ENCODE measurements around the gene PRKD2. TPM values are rescaled to one million over a fixed set of nuclear protein-coding genes. Genes with fewer than 3 reads are reported as not detected.
A peak's percentile ranks its signal among the peaks of the same experiment; 100 is the strongest.

PRKD2 gene
- total RNA-seq, 2 donors from 2014 or later = 18.9 to 58.3 TPM

DNA sequence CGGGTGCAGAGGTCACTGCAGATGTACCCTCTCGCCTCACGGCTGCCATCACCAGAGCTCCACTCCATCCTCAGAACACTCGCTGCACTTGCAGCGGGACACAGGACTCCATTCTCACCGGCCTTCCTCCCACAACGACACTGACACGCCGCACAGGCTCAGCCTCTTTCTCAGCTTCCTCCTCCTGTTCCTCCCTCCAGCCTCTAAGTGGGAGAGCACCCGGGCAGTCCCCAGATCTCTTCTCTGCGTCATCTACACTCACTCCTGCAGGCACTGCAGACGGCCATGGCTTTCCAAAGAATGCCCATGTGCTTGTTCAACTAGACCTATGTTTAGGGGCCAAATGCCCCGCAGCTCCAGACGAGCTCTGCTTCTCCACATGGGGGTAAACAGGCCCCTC lies 14.7 kb upstream of the PRKD2 start:
- 71 to 90% methylated on average over 14 of the region's 14 CpGs for WGBS, 2 donors
- ATAC-seq = no peak

GRCh38 chr19:46731007-46731501 lies 14.1 kb upstream of the PRKD2 start:
- Histone ChIP-seq H3K4me3 (no peak overlapping the region), H3K4me1 (no peaks in the 10 kb centered on the region), H3K9me3 (no peaks in the 10 kb centered on the region), H3K27me3 (no peaks in the 10 kb centered on the region), H3K36me3 (replicated peaks in 1 of 2; ENCODE audit: insufficient read depth in 1 of 2, low read depth in 2 of 2) (peaks cover 0 to 28% of the 10 kb centered on the region in 2 donors), H3K27ac (peak overlapping the region in 1 of 4 donors; percentile 12)
- ATAC-seq = no peak
- intact Hi-C loops (cut with DNase I) = no loop called here
- WGBS, 2 donors = 65 to 93% methylated on average over 3 to 7 of the region's 14 CpGs
- DNase-seq = peak in 1 of 4 donors; percentile 65
- peak in 1 of 3 donors; percentile 14 for TF ChIP-seq POLR2A (IDR thresholded peaks at IDR 0.05)
- TF ChIP-seq, protein P1, sequence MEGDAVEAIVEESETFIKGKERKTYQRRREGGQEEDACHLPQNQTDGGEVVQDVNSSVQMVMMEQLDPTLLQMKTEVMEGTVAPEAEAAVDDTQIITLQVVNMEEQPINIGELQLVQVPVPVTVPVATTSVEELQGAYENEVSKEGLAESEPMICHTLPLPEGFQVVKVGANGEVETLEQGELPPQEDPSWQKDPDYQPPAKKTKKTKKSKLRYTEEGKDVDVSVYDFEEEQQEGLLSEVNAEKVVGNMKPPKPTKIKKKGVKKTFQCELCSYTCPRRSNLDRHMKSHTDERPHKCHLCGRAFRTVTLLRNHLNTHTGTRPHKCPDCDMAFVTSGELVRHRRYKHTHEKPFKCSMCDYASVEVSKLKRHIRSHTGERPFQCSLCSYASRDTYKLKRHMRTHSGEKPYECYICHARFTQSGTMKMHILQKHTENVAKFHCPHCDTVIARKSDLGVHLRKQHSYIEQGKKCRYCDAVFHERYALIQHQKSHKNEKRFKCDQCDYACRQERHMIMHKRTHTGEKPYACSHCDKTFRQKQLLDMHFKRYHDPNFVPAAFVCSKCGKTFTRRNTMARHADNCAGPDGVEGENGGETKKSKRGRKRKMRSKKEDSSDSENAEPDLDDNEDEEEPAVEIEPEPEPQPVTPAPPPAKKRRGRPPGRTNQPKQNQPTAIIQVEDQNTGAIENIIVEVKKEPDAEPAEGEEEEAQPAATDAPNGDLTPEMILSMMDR (IDR thresholded peaks at IDR 0.05) = no peak

More for the DNA sequence above, 14.7 kb upstream of the PRKD2 start:
- intact Hi-C loops (cut with DNase I) = no loop called here
- Histone ChIP-seq H3K36me3 (replicated peaks in 1 of 2; ENCODE audit: insufficient read depth in 1 of 2, low read depth in 2 of 2) (peaks cover 0 to 28% of the 10 kb centered on the region in 2 donors), H3K27me3 (no peaks in the 10 kb centered on the region), H3K27ac (peak overlapping the region in 1 of 4 donors; percentile 12), H3K4me3 (no peak overlapping the region), H3K9me3 (no peaks in the 10 kb centered on the region), H3K4me1 (no peaks in the 10 kb centered on the region)
- no peak for TF ChIP-seq POLR2A (IDR thresholded peaks at IDR 0.05)
- TF ChIP-seq, protein P1 (IDR thresholded peaks at IDR 0.05) = no peak
- peak in 1 of 4 donors; percentile 32 for DNase-seq

DNA sequence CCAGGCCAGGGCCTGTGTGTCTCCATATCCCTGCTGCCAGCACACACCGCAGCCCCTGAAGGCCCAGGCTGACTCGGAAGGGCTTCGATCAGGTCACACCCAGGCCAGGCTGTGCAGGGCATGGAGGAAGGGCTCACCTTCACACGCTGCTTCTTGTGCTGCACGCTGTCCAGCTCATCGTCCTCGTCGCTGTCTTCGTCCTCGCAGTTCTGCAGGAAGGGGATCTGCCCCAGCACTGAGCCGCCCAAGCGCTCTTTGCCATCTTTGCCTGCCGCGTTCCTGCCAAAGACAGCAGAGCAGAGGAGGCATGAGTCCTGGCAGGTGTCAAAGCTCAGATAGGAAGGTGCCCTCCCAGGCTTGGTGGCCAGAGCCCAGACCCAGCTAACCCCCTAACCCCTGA lies 13.7 kb upstream of the PRKD2 start:
- WGBS, 2 donors = 89 to 98% methylated on average over 13 to 14 of the region's 14 CpGs
- DNase-seq (no peak), ATAC-seq (no peak)
- Histone ChIP-seq H3K4me3 (no peak overlapping the region), H3K36me3 (replicated peaks in 1 of 2; ENCODE audit: insufficient read depth in 1 of 2, low read depth in 2 of 2) (peaks cover 3 to 31% of the 10 kb centered on the region in 2 donors), H3K27ac (no peak overlapping the region), H3K9me3 (no peaks in the 10 kb centered on the region), H3K27me3 (no peaks in the 10 kb centered on the region), H3K4me1 (no peaks in the 10 kb centered on the region)
- intact Hi-C loops (cut with DNase I) = no loop called here
- TF ChIP-seq POLR2A (IDR thresholded peaks at IDR 0.05) = no peak
- TF ChIP-seq, protein P1 (IDR thresholded peaks at IDR 0.05) = no peak

DNA sequence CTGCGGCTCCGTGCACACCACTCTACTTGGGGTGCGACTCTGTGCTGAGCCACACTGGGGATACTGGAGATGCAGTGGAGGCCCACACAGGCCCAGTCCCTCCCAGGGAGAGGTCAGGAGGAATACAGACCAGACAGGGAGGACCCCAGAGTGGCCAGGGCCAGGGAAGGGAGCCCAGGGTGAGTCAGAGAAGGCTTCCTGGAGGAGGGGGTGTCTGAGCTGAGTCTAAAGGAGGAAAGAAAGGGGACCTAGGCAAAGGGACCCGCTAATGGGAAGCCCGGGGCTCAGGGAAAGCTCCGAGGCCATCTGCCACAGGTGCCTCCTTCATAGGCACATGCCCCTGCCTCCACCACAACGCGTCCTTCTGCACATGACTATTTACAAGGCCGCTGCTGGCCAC lies 13.3 kb upstream of the PRKD2 start:
- intact Hi-C loops (cut with DNase I) = no loop called here
- WGBS, 2 donors = 80 to 92% methylated on average over 8 to 9 of the region's 9 CpGs

More for the DNA sequence above, 13.3 kb upstream of the PRKD2 start:
- Histone ChIP-seq H3K4me3 (no peak overlapping the region), H3K27ac (no peak overlapping the region), H3K27me3 (no peaks in the 10 kb centered on the region), H3K9me3 (no peaks in the 10 kb centered on the region), H3K36me3 (replicated peaks in 1 of 2; ENCODE audit: insufficient read depth in 1 of 2, low read depth in 2 of 2) (peaks cover 5 to 32% of the 10 kb centered on the region in 2 donors), H3K4me1 (no peaks in the 10 kb centered on the region)
- ATAC-seq (no peak), DNase-seq (no peak)
- no peak for TF ChIP-seq POLR2A (IDR thresholded peaks at IDR 0.05)
- TF ChIP-seq, protein P1 (IDR thresholded peaks at IDR 0.05) = no peak
